CD4-positive, alpha-beta T cell treated with Interleukin-12 subunit alpha and Interleukin-12 subunit beta, for 1 hour (primary cell): ENCODE results near the gene OR2A7.
"Not testable (repeated sequence)": the region's sequence is repeated elsewhere in the genome, so short reads cannot be mapped to it uniquely, and the experiment has no call there.

Experiments used
- DNase-seq: peaks from one replicate; pipeline ENCODE4 v3.0.0-alpha.2; 2020

OR2A7 gene

DNA sequence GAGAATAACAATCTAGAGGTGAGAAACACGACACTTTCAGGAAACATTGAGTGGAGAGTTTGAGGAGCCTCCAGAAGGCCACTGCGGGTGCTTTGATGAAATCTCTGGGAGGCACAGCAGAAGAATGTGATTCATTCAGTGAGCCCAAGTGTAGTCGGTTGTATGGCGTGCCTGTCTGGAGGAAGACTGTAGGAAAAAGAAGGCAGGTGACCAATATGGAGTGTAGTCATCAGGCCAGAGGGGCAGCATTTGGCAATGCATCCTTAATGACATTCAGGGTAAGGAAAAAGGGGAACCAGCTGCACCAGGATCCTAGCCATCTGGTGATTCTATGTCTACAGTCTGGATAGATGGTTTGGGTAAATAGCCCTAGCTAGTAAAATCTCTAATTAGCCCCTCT lies 12.3 kb downstream of the OR2A7 start:
- not testable (repeated sequence) for DNase-seq

DNA sequence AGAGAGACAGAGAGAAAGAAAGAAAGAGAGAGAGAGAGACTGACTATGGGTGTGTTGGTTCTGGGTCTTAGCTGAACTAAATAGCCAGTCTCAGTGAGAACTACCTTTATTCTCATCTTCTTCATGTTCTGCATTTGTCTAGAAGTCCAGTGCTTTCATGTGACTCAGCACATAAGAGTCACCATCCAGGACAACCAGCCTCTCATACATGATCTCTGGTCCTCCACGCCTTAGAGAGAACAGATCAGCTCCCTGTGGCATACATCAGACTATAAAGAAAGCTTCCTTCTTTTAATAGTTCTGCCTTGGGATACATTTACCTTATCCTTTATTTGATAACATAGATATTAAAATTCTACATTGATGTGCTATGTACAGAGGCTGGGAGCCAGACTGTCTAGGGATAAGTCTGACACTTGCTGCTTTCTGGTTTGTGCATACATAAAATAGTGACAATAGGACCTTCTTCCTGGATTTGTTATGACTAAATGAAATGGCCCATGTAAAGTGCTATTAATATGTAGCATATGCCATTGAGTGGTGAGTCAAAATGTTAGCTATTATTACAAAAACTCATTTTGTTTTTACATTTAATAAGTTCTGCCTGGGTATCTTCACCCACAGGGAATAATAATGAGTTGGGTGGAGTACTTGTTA lies 16.8 kb downstream of the OR2A7 start:
- DNase-seq = not testable (repeated sequence)

DNA sequence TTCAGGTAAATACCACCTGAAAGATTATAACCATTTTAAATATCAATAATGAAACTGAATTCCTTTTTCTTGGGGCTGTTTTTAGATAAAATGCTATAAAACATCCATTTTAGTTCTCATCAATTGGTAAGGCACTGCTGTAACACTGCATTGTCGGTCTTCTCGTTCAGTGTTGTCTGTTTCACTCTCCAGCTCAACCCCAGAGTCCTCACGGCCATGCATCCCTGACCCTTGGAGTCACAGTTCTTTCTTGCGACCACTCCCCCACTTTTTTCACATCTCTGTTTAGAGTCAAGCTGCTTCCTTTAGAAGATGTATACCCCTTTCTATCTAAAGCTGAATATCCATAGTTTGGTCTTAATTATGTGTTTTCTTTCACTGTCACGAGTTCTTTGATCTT lies 17.6 kb downstream of the OR2A7 start:
- DNase-seq = not testable (repeated sequence)

DNA sequence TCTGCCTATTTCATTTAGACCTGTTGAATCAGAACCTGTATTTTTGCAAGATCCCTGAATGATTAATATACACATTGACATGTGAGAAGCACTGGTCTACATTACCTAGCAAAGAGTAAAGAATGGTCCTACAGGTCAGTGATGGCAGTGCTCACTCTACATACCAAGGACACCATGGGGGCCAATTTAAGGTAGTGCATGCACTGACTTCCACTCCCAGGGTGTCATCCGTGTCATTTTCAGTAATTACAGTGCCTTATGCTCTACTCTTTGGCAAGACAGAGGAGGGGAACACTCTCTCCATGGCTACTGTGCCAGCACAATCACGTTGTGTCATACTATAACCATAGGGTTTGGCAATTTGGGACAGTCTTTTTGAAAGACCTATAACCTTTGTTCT lies 19.2 kb downstream of the OR2A7 start:
- not testable (repeated sequence) for DNase-seq

DNA sequence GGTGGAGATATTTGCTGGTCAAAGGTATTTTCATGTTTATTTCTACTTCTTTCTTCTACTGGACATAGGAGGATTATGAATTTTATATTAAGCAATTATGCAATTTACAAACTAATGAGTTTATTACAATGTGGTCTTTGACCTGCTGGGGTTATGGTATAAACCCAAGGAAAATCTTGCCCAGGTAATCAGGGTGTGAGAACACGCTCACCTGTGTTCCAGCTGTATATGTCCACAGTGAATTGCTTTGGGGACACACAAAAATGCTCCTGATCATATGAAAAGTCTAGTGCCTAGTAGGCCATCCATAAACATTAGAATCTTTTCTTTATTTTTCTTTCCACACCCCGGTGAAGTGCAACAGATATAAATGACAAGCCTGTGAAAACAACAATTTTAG lies 25.2 kb downstream of the OR2A7 start, which contains the start of gene OR2A42:
TSS of gene OR2A42 (minus strand) at position 241 of the 400 bp plus-strand sequence. CDS start 6,762 bp downstream, outside the sequence.
- not testable (repeated sequence) for DNase-seq

DNA sequence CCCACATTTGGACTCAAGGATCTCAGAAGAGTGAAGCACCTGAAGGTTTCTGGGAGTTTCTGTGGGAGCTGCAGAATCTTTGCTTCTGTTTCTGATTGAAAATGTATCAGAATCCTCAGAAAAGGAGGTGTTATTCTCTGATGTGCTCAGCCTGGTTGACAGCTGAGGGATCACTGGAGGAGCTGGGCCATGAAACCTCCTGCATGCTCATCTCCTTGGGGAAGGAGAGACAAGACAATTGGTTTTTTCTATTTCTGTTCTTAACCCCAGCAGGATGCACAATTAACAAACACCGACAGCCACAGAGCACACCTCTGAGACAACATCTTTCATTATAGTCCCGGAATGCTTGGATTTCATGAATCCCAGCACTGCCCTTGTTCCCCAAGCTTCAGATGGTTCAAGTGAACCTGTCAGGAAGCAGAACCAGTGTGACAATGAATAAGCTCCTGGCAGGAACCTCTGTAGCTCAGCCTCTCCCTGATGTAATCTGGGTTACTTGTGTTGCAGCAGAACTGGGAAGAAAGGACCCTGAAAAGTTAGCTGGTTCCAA lies 26.0 kb downstream of the OR2A7 start:
- DNase-seq = not testable (repeated sequence)

DNA sequence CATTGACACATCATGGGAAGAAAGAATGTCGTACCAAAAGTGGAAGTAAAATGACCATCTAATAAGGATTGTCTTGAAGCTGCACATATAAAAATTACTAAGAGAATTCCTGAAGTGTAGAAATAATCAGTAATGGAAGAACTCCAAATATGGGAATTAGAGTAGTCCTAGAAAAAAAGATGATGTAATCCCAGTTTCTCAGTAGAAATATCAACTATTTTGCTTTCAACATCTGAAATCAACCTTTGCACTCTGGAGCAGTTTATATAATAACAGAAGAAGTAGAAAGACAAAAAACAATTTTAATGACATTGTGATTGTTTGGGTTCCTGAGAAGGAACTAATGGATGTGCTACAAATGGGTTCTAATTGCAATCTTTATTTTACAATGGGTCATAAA lies 31.6 kb downstream of the OR2A7 start:
- DNase-seq = not testable (repeated sequence)

DNA sequence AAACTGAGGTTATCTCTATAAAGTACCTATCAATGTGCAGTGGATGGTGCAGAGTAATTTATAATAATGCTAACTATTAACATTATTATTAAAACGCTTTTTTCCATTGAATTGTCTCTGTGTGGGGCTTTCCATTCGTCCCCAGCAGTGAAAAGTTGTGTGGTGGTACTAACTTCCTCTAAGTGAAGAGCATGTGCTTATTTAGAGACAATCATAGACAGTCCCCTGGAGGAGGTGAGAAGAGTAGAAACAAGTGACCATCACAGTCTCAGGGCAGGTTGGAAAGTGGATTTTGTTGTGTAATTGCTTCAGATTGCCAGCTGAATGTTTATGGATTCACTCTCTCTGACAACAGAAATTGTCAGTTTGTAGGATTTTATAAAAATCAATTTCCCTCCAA lies 33.6 kb downstream of the OR2A7 start:
- not testable (repeated sequence) for DNase-seq

DNA sequence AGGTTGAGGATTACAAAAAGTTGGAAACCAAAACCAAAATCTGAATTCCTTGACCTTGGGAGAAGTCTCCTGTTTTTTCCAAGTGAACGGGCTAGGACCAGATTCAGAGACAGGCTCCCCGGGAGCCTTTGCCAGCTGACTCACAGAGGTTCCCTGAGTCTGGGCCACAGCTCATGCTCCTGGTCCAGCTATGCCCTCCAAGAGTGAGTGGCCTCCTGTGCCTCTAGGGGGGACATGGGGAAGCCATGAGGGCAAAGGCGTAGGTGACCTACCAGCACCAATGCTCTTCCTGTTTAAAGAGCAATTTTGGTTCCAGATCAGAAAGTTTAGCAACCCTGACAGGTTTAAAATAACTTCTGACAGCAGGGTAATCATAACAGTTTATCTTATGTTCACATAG lies 35.8 kb downstream of the OR2A7 start:
- DNase-seq = not testable (repeated sequence)

DNA sequence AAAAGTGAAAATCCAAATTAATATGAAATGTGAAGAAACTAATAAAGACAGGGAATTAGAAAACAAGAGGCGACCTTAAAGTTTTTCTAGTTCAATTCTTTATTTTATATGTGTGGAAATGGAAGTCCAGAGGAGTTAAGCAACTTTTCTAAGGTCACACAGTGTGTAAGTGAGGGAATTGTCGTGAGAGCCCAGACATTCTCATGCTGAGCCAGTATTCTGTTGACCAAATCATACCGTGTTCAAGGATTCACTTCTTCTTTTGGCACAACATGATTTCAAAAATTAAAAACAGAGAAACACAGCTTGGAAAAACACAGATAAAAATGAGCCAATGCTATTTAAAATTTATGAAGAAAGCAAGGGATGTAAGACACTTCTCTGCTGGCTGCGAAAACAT lies 37.7 kb downstream of the OR2A7 start:
- not testable (repeated sequence) for DNase-seq

DNA sequence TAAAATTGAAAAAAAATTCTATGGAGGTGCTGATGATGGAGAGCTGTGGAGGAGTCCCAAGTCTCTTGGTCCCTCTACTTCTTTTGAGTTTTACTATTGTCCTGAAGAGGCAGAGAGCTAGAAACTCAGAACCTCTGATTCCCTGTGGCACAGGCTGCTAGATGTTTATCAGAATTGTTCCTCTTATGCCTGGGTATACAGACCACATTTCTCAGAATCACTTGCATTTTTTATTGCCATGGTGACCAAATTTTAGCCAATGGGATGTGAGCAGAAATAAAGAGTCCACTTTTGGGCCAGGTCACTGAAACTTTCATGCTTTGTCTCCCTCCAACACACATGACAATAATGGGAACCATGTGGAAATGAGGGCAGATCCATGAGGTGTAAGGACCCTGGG lies 40.9 kb downstream of the OR2A7 start:
- DNase-seq = not testable (repeated sequence)

DNA sequence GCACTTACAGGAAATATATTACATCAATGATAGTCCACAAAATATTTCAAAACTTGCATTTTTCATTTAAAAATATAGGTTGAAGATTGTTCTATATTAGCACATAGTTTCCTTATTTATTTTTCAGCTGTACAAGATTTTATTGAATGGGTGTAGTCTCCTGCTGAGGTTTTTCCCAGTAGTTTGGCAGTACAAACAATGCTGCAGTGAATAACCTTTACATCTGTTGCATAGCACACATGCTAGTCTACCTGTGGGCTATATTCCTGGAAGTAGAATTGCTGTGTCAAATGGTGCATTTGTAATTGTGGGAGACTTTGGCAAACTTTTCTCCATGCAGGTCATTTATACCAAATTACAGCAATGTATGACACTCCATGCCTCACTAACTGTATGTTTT lies 44.1 kb downstream of the OR2A7 start:
- DNase-seq = not testable (repeated sequence)

DNA sequence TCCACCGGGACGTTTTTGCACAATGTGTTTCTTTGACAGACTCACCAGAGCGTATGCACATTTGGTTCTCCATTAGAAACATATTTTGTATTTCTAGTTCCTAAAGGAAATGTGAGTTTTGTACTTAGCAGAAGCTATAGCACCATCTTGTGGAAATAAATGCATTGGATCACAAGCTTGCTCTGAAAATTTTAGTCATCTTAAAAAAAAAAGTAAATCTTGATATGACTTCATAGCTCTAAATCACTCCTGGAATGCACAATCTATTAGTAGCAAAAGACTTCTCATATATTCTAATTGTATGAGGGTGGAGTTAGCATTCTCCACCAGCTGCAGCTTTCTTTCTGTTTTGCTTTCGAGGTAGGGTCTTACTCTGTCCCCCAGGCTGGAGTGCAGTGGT lies 45.4 kb downstream of the OR2A7 start:
- not testable (repeated sequence) for DNase-seq

DNA sequence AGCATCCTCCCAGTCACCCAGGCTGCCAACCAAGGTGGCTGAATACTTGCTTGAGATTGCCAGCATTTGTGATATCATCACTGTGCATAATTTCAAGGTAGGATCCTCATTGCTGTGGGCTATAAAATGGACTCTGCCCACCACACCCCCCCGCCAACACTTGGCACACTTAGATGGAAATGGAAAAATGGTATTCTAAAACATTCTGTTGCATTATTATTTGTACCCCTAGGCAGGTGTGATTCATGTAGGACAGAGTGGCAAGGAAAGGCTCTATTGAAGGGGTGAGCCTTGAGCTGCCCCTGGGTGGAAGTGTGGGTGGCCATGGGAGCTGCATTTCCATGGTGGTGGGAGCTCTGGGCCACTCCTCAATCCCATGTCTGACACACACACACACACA lies 46.0 kb downstream of the OR2A7 start:
- DNase-seq = not testable (repeated sequence)

DNA sequence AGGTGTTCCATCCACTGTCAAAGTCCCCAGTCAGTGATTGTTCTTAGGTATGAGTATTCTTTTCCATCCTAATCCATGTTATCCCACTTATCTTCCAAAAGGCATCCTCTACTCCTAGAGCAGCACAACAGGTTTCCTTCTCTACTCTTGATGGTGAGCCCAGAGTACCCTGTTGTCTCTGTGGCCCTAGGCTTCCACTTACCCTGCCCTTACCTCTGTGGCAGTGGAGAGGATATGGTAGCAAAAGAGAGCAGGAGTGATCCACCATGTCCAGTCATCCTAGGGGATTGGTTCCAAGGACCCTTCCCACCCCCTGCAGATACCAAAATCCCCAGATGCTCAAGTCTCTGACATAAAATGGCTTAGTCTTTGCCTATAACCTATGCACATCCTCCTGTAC lies 47.4 kb downstream of the OR2A7 start:
- DNase-seq = not testable (repeated sequence)
